Neural progenitor cell (in vitro differentiated cells): Measurements from ENCODE around the gene DDIT4L. TPM values are rescaled to one million over a fixed set of nuclear protein-coding genes. Genes with fewer than 3 reads are reported as not detected.

Source experiments
- DNase-seq: peaks from one replicate; pipeline ENCODE4 v3.0.0-alpha.2; 2016; ENCODE audit warnings: low spot score
- H2AFZ ChIP-seq: fragments of 200-600 bp; sonication (generic); replicated peaks from 2 replicates; pipeline ENCODE4 v1.6.1; 2016; ENCODE audit warnings: antibody characterized with exemption
- H3F3A ChIP-seq: fragments of 200-600 bp; sonication (generic); 2 replicates; pipeline ENCODE4 v1.6.1; 2016; ENCODE audit warnings: antibody characterized with exemption, low read depth
- H3K27ac ChIP-seq: fragments of 200-600 bp; sonication (generic); 2 replicates; pipeline ENCODE4 v1.5.1; 2016; ENCODE audit warnings: mild to moderate bottlenecking
- H3K27me3 ChIP-seq: fragments of 200-600 bp; sonication (generic); 2 replicates; pipeline ENCODE4 v1.6.1; 2016; ENCODE audit warnings: mild to moderate bottlenecking, moderate library complexity
- H3K36me3 ChIP-seq: fragments of 200-600 bp; sonication (generic); 2 replicates; pipeline ENCODE4 v1.5.1; 2016
- H3K4me1 ChIP-seq: fragments of 200-600 bp; sonication (generic); 2 replicates; pipeline ENCODE4 v1.6.1; 2016; ENCODE audit warnings: mixed run types
- H3K4me2 ChIP-seq: fragments of 200-600 bp; sonication (generic); 2 replicates; pipeline ENCODE4 v1.6.1; 2016
- H3K4me3 ChIP-seq: fragments of 200-600 bp; sonication (generic); 2 replicates; pipeline ENCODE4 v1.5.1; 2016
- H3K79me2 ChIP-seq: fragments of 200-600 bp; sonication (generic); 2 replicates; pipeline ENCODE4 v1.6.1; 2016; ENCODE audit warnings: low read depth
- H3K9ac ChIP-seq: fragments of 200-600 bp; sonication (generic); 2 replicates; pipeline ENCODE4 v1.6.1; 2016
- H3K9me3 ChIP-seq: fragments of 200-600 bp; sonication (generic); 2 replicates; pipeline ENCODE4 v1.5.1; 2016; ENCODE audit warnings: low read depth
- H4K20me1 ChIP-seq: fragments of 200-600 bp; sonication (generic); 2 replicates; pipeline ENCODE4 v1.6.1; 2016; ENCODE audit warnings: low read depth
- H3K27ac Mint-ChIP-seq: 3 replicates; pipeline ENCODE4 v1.8.0; 2021; ENCODE audit warnings: mixed read lengths
- H3K27me3 Mint-ChIP-seq: 2 replicates; pipeline ENCODE4 v1.8.0; 2022; ENCODE audit warnings: low read depth, mild to moderate bottlenecking, inconsistent platforms, moderate library complexity, mixed read lengths; ENCODE audit not compliant: insufficient read depth
- H3K36me3 Mint-ChIP-seq: 3 replicates; pipeline ENCODE4 v1.8.0; 2021; ENCODE audit warnings: mixed read lengths
- H3K4me1 Mint-ChIP-seq: 3 replicates; pipeline ENCODE4 v1.8.0; 2021; ENCODE audit warnings: mixed read lengths
- H3K4me3 Mint-ChIP-seq: 3 replicates; pipeline ENCODE4 v1.8.0; 2021; ENCODE audit warnings: mild to moderate bottlenecking, moderate library complexity, mixed read lengths
- H3K9me3 Mint-ChIP-seq: 3 replicates; pipeline ENCODE4 v1.8.0; 2020; ENCODE audit warnings: mixed read lengths
- EZH2 ChIP-seq: fragments of 200-600 bp; sonication (generic); IDR thresholded peaks from 2 replicates; pipeline ENCODE4 v1.6.1; 2017; ENCODE audit warnings: antibody characterized with exemption, mild to moderate bottlenecking, moderate library complexity
- EZH2phosphoT487 ChIP-seq: fragments of 200-600 bp; sonication (generic); IDR thresholded peaks from 2 replicates; pipeline ENCODE4 v1.6.1; 2017; ENCODE audit warnings: antibody characterized with exemption
- total RNA-seq: library from RNA; depleted of rRNA; stranded (reverse); fragments of >200 nt; gene quantifications from 2 replicates; pipeline ENCODE4 v1.2.3, GENCODE V29; 2015; ENCODE audit warnings: low replicate concordance
- TF ChIP-seq, protein P1 (sequence below): fragments of 200-600 bp; sonication (generic); IDR thresholded peaks from 2 replicates; pipeline ENCODE4 v1.5.1; 2017; ENCODE audit warnings: antibody characterized with exemption, mild to moderate bottlenecking

DDIT4L gene, protein sequence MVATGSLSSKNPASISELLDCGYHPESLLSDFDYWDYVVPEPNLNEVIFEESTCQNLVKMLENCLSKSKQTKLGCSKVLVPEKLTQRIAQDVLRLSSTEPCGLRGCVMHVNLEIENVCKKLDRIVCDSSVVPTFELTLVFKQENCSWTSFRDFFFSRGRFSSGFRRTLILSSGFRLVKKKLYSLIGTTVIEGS
- 26.9 and 45.9 TPM in 2 replicates for total RNA-seq

DNA sequence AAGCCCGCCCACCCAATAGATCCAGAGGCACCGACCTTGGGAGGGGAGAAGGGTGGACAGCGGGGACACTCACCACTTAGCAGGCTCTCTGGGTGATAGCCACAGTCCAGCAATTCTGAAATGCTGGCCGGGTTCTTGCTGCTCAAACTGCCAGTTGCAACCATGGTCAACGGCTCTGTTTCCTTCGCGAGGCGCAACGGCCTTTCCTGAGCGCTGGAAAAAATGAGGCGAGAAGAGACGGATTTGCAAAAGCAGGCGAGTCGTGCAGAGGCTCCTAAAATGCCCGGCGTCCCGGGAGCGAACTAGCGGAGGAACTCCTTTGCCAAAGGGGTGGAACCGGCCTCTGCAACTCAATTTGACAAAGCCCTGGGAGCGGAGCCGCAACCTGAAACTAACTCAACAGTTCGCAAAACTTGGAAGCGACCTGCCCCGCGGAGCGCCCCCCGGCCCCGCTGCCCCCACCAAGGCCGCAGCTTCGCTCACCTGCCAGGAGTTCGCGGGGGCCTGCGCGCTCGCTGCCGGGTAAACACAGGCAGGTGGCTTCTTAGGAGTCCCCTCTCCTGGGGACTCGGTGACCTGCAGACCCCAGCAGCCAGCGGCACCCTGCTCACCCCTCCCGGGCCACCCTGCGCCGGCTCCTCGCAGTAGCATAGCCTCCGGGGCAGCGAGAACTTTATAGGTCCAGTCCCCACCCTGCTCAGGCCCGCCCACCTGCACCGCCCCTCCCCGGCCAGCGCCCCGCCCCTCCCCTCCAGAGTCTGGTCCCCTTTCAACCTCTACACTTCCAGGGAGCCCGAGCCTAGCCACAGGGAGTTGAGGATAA is at the start of gene DDIT4L:
Gene DDIT4L, minus strand, starts transcription at position 649 of the 823 bp plus-strand sequence. Its CDS starts 485 bp downstream, at position 164.
- H3K27ac ChIP-seq: no peak within 1 kb of the TSS
- H3F3A ChIP-seq: peaks cover 22% of the 10 kb centered on the region
- peaks cover 8% of the 10 kb centered on the region for H3K79me2 ChIP-seq
- no peak within 1 kb of the TSS for H3K9ac ChIP-seq
- Mint-ChIP-seq H3K9me3 (peaks cover 3% of the 10 kb centered on the region), H3K36me3 (peaks cover 2% of the 10 kb centered on the region), H3K4me1 (peaks cover 34% of the 10 kb centered on the region), H3K27ac (peak within 1 kb of the TSS; percentile 7), H3K27me3 (peaks cover 16% of the 10 kb centered on the region), H3K4me3 (peak within 1 kb of the TSS; percentile 92)
- no peak for TF ChIP-seq EZH2phosphoT487
- TF ChIP-seq, protein P1, sequence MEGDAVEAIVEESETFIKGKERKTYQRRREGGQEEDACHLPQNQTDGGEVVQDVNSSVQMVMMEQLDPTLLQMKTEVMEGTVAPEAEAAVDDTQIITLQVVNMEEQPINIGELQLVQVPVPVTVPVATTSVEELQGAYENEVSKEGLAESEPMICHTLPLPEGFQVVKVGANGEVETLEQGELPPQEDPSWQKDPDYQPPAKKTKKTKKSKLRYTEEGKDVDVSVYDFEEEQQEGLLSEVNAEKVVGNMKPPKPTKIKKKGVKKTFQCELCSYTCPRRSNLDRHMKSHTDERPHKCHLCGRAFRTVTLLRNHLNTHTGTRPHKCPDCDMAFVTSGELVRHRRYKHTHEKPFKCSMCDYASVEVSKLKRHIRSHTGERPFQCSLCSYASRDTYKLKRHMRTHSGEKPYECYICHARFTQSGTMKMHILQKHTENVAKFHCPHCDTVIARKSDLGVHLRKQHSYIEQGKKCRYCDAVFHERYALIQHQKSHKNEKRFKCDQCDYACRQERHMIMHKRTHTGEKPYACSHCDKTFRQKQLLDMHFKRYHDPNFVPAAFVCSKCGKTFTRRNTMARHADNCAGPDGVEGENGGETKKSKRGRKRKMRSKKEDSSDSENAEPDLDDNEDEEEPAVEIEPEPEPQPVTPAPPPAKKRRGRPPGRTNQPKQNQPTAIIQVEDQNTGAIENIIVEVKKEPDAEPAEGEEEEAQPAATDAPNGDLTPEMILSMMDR: no peak
- TF ChIP-seq EZH2: no peak
- H3K27me3 ChIP-seq: peaks cover 30% of the 10 kb centered on the region
- peak within 1 kb of the TSS; percentile 93 for H2AFZ ChIP-seq
- peak within 1 kb of the TSS; percentile 96 for H3K4me2 ChIP-seq
- peak within 1 kb of the TSS; percentile 82 for H3K4me3 ChIP-seq
- no peaks in the 10 kb centered on the region for H4K20me1 ChIP-seq
- no peaks in the 10 kb centered on the region for H3K9me3 ChIP-seq
- no peaks in the 10 kb centered on the region for H3K36me3 ChIP-seq
- peak; percentile 77 for DNase-seq
- peaks cover 44% of the 10 kb centered on the region for H3K4me1 ChIP-seq

DNA sequence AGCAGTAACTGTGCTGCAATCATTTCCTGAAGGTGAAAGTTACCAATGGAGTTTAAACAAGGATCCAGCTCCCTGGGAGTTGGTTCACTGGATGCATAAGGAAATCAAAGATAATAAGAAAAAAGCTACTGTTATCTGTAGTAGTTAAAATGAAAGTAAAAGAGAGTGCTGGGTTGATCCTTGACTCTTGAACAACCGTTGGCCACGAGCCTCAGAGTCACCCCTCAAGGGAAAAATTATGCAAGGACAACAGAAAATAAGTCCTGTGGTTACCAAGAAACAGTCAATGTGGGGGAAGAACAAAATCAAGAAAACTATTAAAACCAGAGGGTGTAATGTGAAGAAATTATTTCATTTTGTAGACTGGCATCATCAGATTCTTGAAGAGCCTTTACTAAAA is 49.7 kb upstream of the DDIT4L start:
- no peak overlapping the region for H3K9ac ChIP-seq
- no peak overlapping the region for H3K4me3 ChIP-seq
- Mint-ChIP-seq H3K9me3 (peaks cover 7% of the 10 kb centered on the region), H3K36me3 (no peaks in the 10 kb centered on the region), H3K4me3 (no peak overlapping the region), H3K27ac (no peak overlapping the region), H3K27me3 (no peaks in the 10 kb centered on the region), H3K4me1 (no peaks in the 10 kb centered on the region)
- no peaks in the 10 kb centered on the region for H3K27me3 ChIP-seq
- no peaks in the 10 kb centered on the region for H4K20me1 ChIP-seq
- no peak overlapping the region for H3K27ac ChIP-seq
- no peaks in the 10 kb centered on the region for H3K4me1 ChIP-seq
- H3K9me3 ChIP-seq: no peaks in the 10 kb centered on the region
- H3K79me2 ChIP-seq: no peaks in the 10 kb centered on the region
- H3K4me2 ChIP-seq: no peak overlapping the region
- H3F3A ChIP-seq: no peaks in the 10 kb centered on the region
- no peak overlapping the region for H2AFZ ChIP-seq
- no peak for DNase-seq
- no peak for TF ChIP-seq EZH2phosphoT487
- H3K36me3 ChIP-seq: no peaks in the 10 kb centered on the region

- peaks cover 4% of the 10 kb centered on the region for H3K27me3 Mint-ChIP-seq
- H3K9me3 Mint-ChIP-seq: peaks cover 35% of the 10 kb centered on the region
- H3K27ac Mint-ChIP-seq: no peak overlapping the region
- H3K4me3 Mint-ChIP-seq: no peak overlapping the region
- peak overlapping the region; percentile 42 for H3K27ac ChIP-seq
- no peaks in the 10 kb centered on the region for H4K20me1 ChIP-seq
- no peak overlapping the region for H3K4me3 ChIP-seq
- H3F3A ChIP-seq: peaks cover 18% of the 10 kb centered on the region
- H3K4me1 Mint-ChIP-seq: peaks cover 6% of the 10 kb centered on the region
- no peaks in the 10 kb centered on the region for H3K79me2 ChIP-seq
- H3K36me3 Mint-ChIP-seq: no peaks in the 10 kb centered on the region
- H3K4me2 ChIP-seq: peak overlapping the region; percentile 23
- DNase-seq: peak; percentile 61
- H3K36me3 ChIP-seq: no peaks in the 10 kb centered on the region
- no peaks in the 10 kb centered on the region for H3K9me3 ChIP-seq
- no peak overlapping the region for H2AFZ ChIP-seq
- H3K27me3 ChIP-seq: no peaks in the 10 kb centered on the region
- H3K9ac ChIP-seq: no peak overlapping the region
- peaks cover 27% of the 10 kb centered on the region for H3K4me1 ChIP-seq
- TF ChIP-seq, protein P1: no peak
- TF ChIP-seq EZH2phosphoT487 (no peak), EZH2 (no peak)
Observed at GRCh38 chr4:100224721-100225120, 34.5 kb upstream of the DDIT4L start.
